GM10248 (cell line): ENCODE measurements around the gene CHAT.

ENCODE experiments used
- CTCF ChIA-PET: fragments of 300-600 bp; sonication (Branson Sonifier 250); formaldehyde crosslinking; extraction: SDS; loops from one replicate; lab custom pipeline; 2021; ENCODE audit warnings: antibody characterized with exemption; lab: Yijun Ruan, JAX
- POLR2A ChIA-PET: fragments of 350-650 bp; sonication (Branson Sonifier 250); formaldehyde crosslinking; extraction: SDS; loops from one replicate; lab custom pipeline; 2020; ENCODE audit warnings: antibody characterized with exemption; lab: Yijun Ruan, JAX
- DNase-seq: peaks from one replicate; pipeline ENCODE4 v3.0.0; 2012; ENCODE audit errors: extremely low spot score
- TF ChIP-seq, protein P1 (sequence below): IDR thresholded peaks from 2 replicates; pipeline ENCODE4 v1.5.1; 2012; ENCODE audit warnings: mild to moderate bottlenecking, low read depth; ENCODE audit errors: extremely low read depth, missing control alignments, control extremely low read depth

The CHAT gene

DNA sequence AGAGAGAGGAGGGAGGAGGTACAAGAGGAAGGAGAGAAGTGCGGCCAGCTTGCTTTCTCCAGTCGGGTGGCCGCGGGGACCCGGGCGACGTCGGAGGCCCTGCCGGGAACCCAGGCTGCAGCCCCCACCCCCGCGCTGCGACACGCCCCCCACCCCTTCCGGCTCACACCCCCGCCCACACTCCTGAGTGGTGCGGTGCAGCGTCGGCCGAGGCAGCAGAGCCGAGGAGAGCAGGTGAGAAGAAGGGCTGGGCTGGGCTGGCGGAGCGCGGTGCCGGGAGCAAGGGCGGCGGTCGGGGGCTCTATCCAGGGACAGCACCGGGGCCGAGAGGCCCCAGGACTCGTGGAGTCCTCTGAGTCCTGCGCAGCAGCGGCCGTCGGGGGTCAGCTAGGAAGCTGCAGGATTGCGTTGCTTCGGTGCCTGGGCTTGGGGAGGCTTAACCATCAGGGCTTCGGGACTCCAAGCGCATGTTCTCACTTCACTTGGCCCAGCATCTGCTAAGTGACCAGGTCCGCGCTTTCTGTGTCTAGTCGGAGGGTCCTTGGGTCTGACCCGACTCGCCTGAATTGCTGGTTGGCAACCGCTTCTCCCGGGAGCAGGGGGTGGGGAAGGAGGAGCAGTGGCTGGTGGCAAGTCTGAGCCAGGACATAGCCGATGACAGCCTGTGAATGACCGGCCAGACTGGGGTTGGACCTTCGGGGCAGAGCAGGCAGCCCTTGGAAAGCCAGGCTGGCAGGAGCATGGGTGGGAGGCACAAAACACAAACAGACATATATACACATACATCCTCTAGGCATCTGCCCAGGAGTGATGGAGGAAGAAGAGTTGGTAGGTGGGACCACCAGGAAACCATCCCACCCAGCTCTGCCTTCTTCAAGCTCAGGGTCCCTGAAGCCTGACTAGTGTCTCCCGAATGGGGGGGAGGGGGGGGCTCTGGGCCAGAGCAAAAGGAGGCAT lies 683 bp downstream of the CHAT start:
- ChIA-PET CTCF (no interaction called here), POLR2A (no interaction called here)
- no peak for DNase-seq
- TF ChIP-seq, protein P1, sequence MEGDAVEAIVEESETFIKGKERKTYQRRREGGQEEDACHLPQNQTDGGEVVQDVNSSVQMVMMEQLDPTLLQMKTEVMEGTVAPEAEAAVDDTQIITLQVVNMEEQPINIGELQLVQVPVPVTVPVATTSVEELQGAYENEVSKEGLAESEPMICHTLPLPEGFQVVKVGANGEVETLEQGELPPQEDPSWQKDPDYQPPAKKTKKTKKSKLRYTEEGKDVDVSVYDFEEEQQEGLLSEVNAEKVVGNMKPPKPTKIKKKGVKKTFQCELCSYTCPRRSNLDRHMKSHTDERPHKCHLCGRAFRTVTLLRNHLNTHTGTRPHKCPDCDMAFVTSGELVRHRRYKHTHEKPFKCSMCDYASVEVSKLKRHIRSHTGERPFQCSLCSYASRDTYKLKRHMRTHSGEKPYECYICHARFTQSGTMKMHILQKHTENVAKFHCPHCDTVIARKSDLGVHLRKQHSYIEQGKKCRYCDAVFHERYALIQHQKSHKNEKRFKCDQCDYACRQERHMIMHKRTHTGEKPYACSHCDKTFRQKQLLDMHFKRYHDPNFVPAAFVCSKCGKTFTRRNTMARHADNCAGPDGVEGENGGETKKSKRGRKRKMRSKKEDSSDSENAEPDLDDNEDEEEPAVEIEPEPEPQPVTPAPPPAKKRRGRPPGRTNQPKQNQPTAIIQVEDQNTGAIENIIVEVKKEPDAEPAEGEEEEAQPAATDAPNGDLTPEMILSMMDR: no peak

DNA sequence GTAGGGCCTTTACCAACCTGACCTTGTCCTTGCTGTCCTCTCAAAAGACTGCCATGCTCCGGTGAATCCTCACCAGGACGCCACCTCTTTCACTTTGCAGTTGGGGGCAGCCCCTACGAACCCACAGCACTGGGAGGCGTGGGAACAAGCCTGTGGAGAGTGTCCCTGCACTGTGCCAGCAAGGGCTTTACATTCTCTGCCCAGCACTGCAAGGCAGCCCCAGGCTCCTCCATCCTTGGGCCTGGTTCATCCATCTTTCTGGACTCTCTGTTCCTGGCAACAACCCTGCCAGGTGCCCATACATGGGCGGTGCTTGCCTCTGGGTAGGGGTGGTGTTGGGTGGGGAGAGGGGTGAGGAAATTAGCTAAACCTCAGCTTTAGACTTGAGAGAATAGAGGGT lies 1.4 kb downstream of the CHAT start:
- POLR2A ChIA-PET: no interaction called here
- TF ChIP-seq, protein P1: no peak
- CTCF ChIA-PET: interaction anchor here (1.1 kb wide), 1 partner anchor 22 kb away, joined by 3 read pairs; no protein-coding TSS in a partner anchor
- no peak for DNase-seq

DNA sequence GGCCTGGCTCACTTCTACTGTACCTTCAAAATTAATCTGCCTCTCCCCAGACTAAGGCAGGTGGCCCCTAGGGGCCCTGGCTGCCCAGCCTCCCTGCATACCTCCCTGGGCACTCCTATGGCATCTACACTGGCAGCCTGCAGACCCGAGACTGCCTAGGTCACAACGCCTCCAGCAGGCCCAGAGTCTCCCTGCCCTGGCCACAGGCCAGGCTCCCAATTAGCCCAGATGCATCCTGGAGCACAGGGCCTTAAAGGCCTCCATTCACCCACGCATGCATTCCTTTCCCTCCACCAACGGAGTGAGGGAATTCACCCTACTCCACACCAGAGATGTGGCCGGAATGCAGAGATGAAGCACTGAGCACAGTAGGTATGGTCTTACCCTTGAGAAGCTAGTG lies 1.9 kb downstream of the CHAT start:
- ChIA-PET CTCF (interaction anchor here (1.1 kb wide), 1 partner anchor 23 kb away, joined by 3 read pairs; no protein-coding TSS in a partner anchor), POLR2A (no interaction called here)
- no peak for DNase-seq
- TF ChIP-seq, protein P1: no peak

DNA sequence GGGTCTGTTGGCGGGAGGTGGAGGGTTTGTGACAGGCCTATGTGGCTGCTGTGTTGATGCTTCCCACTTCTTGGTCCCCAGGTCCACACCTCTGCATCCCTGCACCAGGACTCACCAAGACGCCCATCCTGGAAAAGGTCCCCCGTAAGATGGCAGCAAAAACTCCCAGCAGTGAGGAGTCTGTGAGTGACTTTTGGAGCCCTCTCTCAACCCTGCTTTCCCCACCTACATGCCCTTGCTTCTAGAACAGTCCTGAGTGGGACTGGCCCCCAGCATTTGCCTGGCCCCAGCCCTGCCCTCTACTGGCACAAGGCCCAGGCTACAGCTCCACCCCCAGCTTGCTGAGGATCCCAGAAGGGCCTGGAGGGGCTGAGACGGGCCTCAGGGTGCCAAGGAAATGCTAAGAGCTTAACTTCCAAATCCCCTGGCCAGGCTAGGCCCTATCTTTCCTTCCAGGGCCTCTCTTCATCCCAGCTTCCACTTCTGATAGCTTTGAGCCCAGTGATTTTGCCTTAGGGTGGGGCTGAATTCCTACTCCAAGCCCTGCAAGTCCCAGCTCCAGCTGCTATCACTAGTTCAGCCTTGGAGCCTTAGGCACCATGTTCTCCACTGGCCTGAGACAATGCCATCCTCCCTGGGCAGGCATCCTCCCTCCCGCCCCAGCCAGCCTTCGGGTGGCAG lies 2.7 kb downstream of the CHAT start:
- TF ChIP-seq, protein P1: no peak
- POLR2A ChIA-PET: no interaction called here
- CTCF ChIA-PET: interaction anchor here (1.1 to 1.3 kb wide), 2 partner anchors 10 to 23 kb away, joined by 3 read pairs; no protein-coding TSS in a partner anchor
- DNase-seq: no peak

DNA sequence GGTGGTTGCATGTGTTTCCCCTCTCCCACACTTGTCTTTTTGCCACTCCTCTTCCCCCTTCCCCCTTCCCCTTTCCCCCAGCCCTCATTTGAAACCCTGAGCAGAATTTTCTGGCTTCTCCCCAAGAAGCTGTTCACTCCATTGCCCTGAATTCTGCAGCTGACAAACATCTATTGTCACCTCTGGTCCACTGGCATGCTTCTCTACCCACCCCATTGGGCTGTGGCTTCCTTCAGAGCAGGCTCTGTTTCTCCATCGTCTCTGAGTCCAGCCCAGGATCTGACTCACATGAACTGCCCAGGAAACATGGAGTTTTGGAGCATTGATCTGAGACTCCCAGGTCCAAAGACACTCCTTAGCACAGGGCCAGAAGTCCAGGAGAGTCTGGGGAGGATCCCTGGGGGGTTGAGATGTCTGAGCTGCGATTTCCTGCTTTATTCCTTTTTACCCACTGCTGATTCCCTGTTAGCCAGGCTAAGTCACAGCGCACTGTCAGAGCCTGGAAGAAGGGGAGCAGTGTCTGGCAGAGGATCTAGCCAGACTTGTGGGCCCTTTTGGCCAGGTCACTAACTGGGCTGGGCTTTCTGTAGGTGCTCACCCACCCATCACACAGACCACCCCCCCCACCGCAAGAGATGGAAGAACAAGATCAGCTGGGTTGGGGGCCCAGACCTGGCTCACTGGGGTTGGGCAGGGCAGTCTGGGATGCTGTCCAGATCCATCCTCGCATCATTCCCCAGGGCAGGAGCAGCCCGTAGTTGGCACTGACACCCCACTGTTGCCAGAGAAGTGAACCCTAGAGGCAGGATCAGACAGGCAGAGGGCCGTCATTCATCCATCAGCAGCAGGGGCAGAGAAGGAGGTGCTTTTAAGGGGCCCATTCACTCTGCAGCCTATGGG lies 3.5 kb downstream of the CHAT start:
- CTCF ChIA-PET: interaction anchor here (1.3 kb wide), 1 partner anchor 10 kb away, joined by 3 read pairs; no protein-coding TSS in a partner anchor
- TF ChIP-seq, protein P1: no peak
- no peak for DNase-seq
- POLR2A ChIA-PET: no interaction called here
